A673 (cell line): Measurements from ENCODE around the gene TDRD5.

Experiments
- CTCF ChIP-seq: fragments of 300-800, 200-600 bp; sonication (generic); conservative IDR thresholded peaks from 2 replicates; pipeline ENCODE4 v1.5.1; 2017; ENCODE audit warnings: low read depth, mild to moderate bottlenecking, antibody characterized with exemption, low read length, moderate library complexity, mixed read lengths
- EZH2 ChIP-seq: fragments of 200-600 bp; sonication (generic); IDR thresholded peaks from 2 replicates; pipeline ENCODE4 v1.6.1; 2017; ENCODE audit warnings: borderline replicate concordance, low read depth, mild to moderate bottlenecking, mixed read lengths, antibody characterized with exemption, low read length; ENCODE audit not compliant: poor library complexity, severe bottlenecking

GRCh38 chr1:179583771-179584320 is 7.8 kb upstream of the TDRD5 start:
- TF ChIP-seq CTCF (no peak), EZH2 (no peak)
